Gastrocnemius medialis (tissue), 4 donors: Measurements from ENCODE around the gene SRP9. TPM values are rescaled to one million over a fixed set of nuclear protein-coding genes. Genes with fewer than 3 reads are reported as not detected.

Experiments
- ATAC-seq, 2 donors: fragments of 150-250 bp; one replicate each; pipeline ENCODE4 v1.9.1; 2016
- DNase-seq, 2 donors: peaks; one replicate each; pipeline ENCODE4 v3.0.0-alpha.2; 2019
- H3K27ac ChIP-seq, 4 donors: fragments of 200-600 bp; sonication (generic); 1 replicate in 1 of 4; 2 replicates in 3 of 4; pipeline ENCODE4 v1.5.1; 2016 to 2018; ENCODE audit warnings: mild to moderate bottlenecking in 2 of 4, moderate library complexity in 1 of 4
- H3K27me3 ChIP-seq, 3 donors: fragments of 200-600 bp; sonication (generic) in 2 of 3; 1 replicate in 1 of 3; 2 replicates in 2 of 3; pipeline versions ENCODE4 v1.5.1 to v1.6.0; 2016 to 2019; ENCODE audit warnings: mild to moderate bottlenecking in 1 of 3, moderate library complexity in 1 of 3
- H3K36me3 ChIP-seq, 2 donors: fragments of 200-600 bp; sonication (generic) in 1 of 2; one replicate each; pipeline ENCODE4 v1.5.1; 2017 to 2018
- H3K4me1 ChIP-seq, 2 donors: fragments of 200-600 bp; sonication (generic) in 1 of 2; one replicate each; pipeline ENCODE4 v1.5.1; 2016 to 2017; ENCODE audit warnings: mild to moderate bottlenecking in 2 of 2
- H3K4me3 ChIP-seq, 4 donors: fragments of 200-600 bp; sonication (generic) in 3 of 4; 1 replicate in 1 of 4; 2 replicates in 3 of 4; pipeline ENCODE4 v1.5.1; 2016 to 2019; ENCODE audit warnings: mild to moderate bottlenecking in 2 of 4
- H3K9me3 ChIP-seq, 3 donors: fragments of 200-600 bp; sonication (generic) in 2 of 3; 1 replicate in 1 of 3; 2 replicates in 2 of 3; pipeline ENCODE4 v1.5.1; 2016 to 2019
- CTCF ChIP-seq, 5 experiments: fragments of 450-650 bp in 3 of 5; fragments of 200-600 bp in 2 of 5; sonication (generic) in 2 of 5; IDR thresholded peaks in 4 of 5; conservative IDR thresholded peaks in 1 of 5; 1 replicate in 4 of 5; 2 replicates in 1 of 5; pipeline ENCODE4 v1.5.1; 2016 to 2019; ENCODE audit warnings: antibody characterized with exemption in 5 of 5, mild to moderate bottlenecking in 3 of 5, moderate library complexity in 3 of 5
- POLR2A ChIP-seq, 2 donors: fragments of 450-650 bp; IDR thresholded peaks; one replicate each; pipeline ENCODE4 v1.6.1; 2017; ENCODE audit warnings: antibody characterized with exemption in 2 of 2, mild to moderate bottlenecking in 2 of 2, moderate library complexity in 2 of 2
- in situ Hi-C, 4 donors: fragments of 200-750 bp; cut with MboI; loops; one replicate each; pipeline versions ENCODE4 v1.15.0 to v1.8.0; 2017; ENCODE audit warnings: low sequenced_read_pairs in 4 of 4
- intact Hi-C: fragments of 100-400 bp; cut with DNase I; formaldehyde crosslinking; loops from one replicate; pipeline ENCODE4 v1.15.1; 2023; ENCODE audit warnings: low total_unique reads
- total RNA-seq, 4 donors: library from RNA; depleted of rRNA; stranded (reverse); fragments of >200 nt; gene quantifications; one replicate each; pipeline versions ENCODE4 v1.1.0 to v1.2.3, GENCODE V29; 2016

Gene SRP9
- total RNA-seq, 4 donors from 2014 or later = 182 to 207 (median 198) TPM

GRCh38 chr1:225770561-225771248 lies 6.9 kb upstream of the SRP9 start:
- in situ Hi-C loops (loop anchor here in 3 of 4 donors (5.0 to 10.0 kb wide), 7 partner anchors 64 to 288 kb away; no protein-coding TSS in a partner anchor), intact Hi-C loops (loop anchor here (5.0 kb wide), 3 partner anchors 68 to 218 kb away; no protein-coding TSS in a partner anchor)
- Histone ChIP-seq H3K27me3 (no peaks in the 10 kb centered on the region), H3K9me3 (no peaks in the 10 kb centered on the region), H3K4me3 (no peak overlapping the region), H3K27ac (peak overlapping the region in 1 of 4 donors; percentile 12), H3K4me1 (peaks cover 25 to 35% of the 10 kb centered on the region in 2 donors), H3K36me3 (no peaks in the 10 kb centered on the region)
- DNase-seq (no peak), ATAC-seq (no peak)
- TF ChIP-seq POLR2A (IDR thresholded peaks at IDR 0.05) (no peak), CTCF (IDR thresholded peaks at IDR 0.05 in 4 of 5, conservative IDR thresholded peaks at IDR 0.05 in 1 of 5) (no peak)

DNA sequence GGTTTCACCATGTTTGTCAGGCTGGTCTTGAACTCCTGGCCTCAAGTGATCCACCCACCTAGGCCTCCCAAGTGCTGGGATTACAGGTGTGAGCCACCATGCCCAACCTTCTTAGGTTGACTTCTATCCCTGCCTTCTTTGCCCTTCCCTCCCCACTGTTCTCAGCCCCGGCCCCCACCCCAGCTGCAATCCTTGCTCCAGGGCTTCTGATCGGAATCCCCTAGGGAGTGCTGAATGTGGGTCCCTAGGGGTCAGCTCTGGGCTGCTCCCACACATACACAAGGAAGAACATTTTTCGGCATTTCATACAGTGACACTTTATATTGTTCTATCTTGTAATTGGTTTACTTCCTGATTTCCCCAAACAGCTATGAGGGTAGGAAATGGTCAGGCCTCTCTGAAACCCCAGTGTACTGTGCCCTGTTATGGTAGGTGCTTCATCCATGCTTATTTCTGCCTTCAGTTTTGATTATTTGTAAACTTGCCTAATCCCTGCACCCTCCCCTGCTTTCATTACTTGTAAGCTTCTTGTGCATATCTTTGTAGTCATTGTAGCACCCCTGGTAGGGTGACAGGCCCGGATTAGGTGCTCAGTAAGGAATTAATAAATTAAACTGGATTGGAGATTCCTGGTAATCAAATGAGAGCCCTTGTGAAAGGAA lies 5.8 kb upstream of the SRP9 start:
- Histone ChIP-seq H3K4me1 (peaks cover 20 to 30% of the 10 kb centered on the region in 2 donors), H3K27me3 (no peaks in the 10 kb centered on the region), H3K4me3 (no peak overlapping the region), H3K9me3 (no peaks in the 10 kb centered on the region), H3K36me3 (no peaks in the 10 kb centered on the region), H3K27ac (peak overlapping the region in 3 of 4 donors; percentile 14 to 59 (median 25))
- no peak for ATAC-seq
- TF ChIP-seq CTCF (IDR thresholded peaks at IDR 0.05 in 4 of 5, conservative IDR thresholded peaks at IDR 0.05 in 1 of 5) (no peak), POLR2A (IDR thresholded peaks at IDR 0.05) (no peak)
- in situ Hi-C loops = loop anchor here in 3 of 4 donors (5.0 to 10.0 kb wide), 7 partner anchors 63 to 289 kb away; no protein-coding TSS in a partner anchor
- no peak for DNase-seq
- intact Hi-C loops = loop anchor here (1.0 to 5.0 kb wide), 7 partner anchors 37 to 296 kb away; partner anchors contain the start of gene ENAH

- Histone ChIP-seq H3K27ac (peak overlapping the region in 2 of 4 donors; percentile 25 to 59), H3K27me3 (no peaks in the 10 kb centered on the region), H3K4me1 (peaks cover 21 to 29% of the 10 kb centered on the region in 2 donors), H3K9me3 (no peaks in the 10 kb centered on the region), H3K36me3 (no peaks in the 10 kb centered on the region), H3K4me3 (no peak overlapping the region)
- in situ Hi-C loops = loop anchor here in 3 of 4 donors (5.0 to 10.0 kb wide), 7 partner anchors 62 to 290 kb away; no protein-coding TSS in a partner anchor
- TF ChIP-seq POLR2A (IDR thresholded peaks at IDR 0.05) (no peak), CTCF (IDR thresholded peaks at IDR 0.05 in 4 of 5, conservative IDR thresholded peaks at IDR 0.05 in 1 of 5) (peak; percentile 79 to 92 (median 88))
- peak; percentile 83 to 89 for ATAC-seq
- intact Hi-C loops = loop anchor here (1.0 to 5.0 kb wide), 7 partner anchors 38 to 297 kb away; partner anchors contain the start of gene ENAH
- peak; percentile 76 to 78 for DNase-seq
These were observed 5.3 kb upstream of the SRP9 start for GRCh38 chr1:225772323-225772768.

DNA sequence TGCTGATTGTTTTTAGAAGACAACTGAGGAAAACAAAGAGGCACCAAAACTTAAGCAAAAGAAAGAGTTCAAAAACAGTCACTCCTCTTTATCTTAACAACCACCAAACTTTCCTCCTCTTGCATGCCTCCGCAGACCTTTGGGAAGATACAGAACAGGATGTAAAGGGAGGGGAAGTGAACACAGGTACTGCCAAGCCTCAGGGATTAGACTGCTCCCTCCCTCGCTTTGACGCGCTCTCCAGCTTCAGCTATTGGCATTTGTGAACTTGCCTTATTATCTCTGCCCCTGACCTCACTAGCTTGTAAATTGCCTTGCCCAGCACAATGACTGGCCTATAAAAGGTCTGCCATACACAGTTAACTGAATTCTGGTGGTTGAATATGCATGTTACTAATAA lies 4.8 kb upstream of the SRP9 start:
- intact Hi-C loops (loop anchor here (1.0 to 5.0 kb wide), 7 partner anchors 38 to 298 kb away; partner anchors contain the start of gene ENAH), in situ Hi-C loops (loop anchor here in 3 of 4 donors (5.0 to 10.0 kb wide), 7 partner anchors 62 to 291 kb away; no protein-coding TSS in a partner anchor)
- peaks cover 16 to 24% of the 10 kb centered on the region in 2 donors for H3K4me1 ChIP-seq
- TF ChIP-seq CTCF (IDR thresholded peaks at IDR 0.05 in 4 of 5, conservative IDR thresholded peaks at IDR 0.05 in 1 of 5) (no peak), POLR2A (IDR thresholded peaks at IDR 0.05) (no peak)
- peak overlapping the region in 1 of 4 donors; percentile 2 for H3K27ac ChIP-seq
- no peaks in the 10 kb centered on the region for H3K36me3 ChIP-seq
- no peak overlapping the region for H3K4me3 ChIP-seq
- no peaks in the 10 kb centered on the region for H3K27me3 ChIP-seq
- H3K9me3 ChIP-seq = no peaks in the 10 kb centered on the region
- no peak for ATAC-seq
- no peak for DNase-seq
